Measurements from ENCODE around the gene HAUS6.

- no peak for TF ChIP-seq CTCF (IDR thresholded peaks at IDR 0.05; ENCODE audit: low read depth, low read length, missing input control)
- no peak for TF ChIP-seq MAX (IDR thresholded peaks at IDR 0.05)
- TF ChIP-seq, protein P1, sequence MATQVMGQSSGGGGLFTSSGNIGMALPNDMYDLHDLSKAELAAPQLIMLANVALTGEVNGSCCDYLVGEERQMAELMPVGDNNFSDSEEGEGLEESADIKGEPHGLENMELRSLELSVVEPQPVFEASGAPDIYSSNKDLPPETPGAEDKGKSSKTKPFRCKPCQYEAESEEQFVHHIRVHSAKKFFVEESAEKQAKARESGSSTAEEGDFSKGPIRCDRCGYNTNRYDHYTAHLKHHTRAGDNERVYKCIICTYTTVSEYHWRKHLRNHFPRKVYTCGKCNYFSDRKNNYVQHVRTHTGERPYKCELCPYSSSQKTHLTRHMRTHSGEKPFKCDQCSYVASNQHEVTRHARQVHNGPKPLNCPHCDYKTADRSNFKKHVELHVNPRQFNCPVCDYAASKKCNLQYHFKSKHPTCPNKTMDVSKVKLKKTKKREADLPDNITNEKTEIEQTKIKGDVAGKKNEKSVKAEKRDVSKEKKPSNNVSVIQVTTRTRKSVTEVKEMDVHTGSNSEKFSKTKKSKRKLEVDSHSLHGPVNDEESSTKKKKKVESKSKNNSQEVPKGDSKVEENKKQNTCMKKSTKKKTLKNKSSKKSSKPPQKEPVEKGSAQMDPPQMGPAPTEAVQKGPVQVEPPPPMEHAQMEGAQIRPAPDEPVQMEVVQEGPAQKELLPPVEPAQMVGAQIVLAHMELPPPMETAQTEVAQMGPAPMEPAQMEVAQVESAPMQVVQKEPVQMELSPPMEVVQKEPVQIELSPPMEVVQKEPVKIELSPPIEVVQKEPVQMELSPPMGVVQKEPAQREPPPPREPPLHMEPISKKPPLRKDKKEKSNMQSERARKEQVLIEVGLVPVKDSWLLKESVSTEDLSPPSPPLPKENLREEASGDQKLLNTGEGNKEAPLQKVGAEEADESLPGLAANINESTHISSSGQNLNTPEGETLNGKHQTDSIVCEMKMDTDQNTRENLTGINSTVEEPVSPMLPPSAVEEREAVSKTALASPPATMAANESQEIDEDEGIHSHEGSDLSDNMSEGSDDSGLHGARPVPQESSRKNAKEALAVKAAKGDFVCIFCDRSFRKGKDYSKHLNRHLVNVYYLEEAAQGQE (IDR thresholded peaks at IDR 0.05) = no peak
- no peak for TF ChIP-seq ATF3 (IDR thresholded peaks at IDR 0.05)
- TF ChIP-seq EGR1 (IDR thresholded peaks at IDR 0.05; ENCODE audit: low read depth in 2 of 2) = no peak
- TF ChIP-seq GABPA (IDR thresholded peaks at IDR 0.05 in 1 of 2, conservative IDR thresholded peaks at IDR 0.05 in 1 of 2) = no peak
These were observed 51.8 kb downstream of the HAUS6 start for GRCh38 chr9:19050637-19051591.
